ENCODE measurements around the gene UNG. TPM values are rescaled to one million over a fixed set of nuclear protein-coding genes. Genes with fewer than 3 reads are reported as not detected.
"Not testable (repeated sequence)": the region's sequence is repeated elsewhere in the genome, so short reads cannot be mapped to it uniquely, and the experiment has no call there.

Gene UNG
- total RNA-seq, 1 experiment from 2014 or later = 99.0 TPM

- no peaks in the 10 kb centered on the region for H3K4me1 ChIP-seq (ENCODE audit: control insufficient read depth in 1 of 2, insufficient read depth in 2 of 2, low read length in 2 of 2)
- TF ChIP-seq POLR2A (IDR thresholded peaks at IDR 0.05; ENCODE audit: borderline replicate concordance, extremely low read depth, insufficient read depth, insufficient read length) (no peak), SIN3A (IDR thresholded peaks at IDR 0.05; ENCODE audit: low read depth) (no peak), CEBPB (IDR thresholded peaks at IDR 0.05; ENCODE audit: low read depth) (no peak), JUND (IDR thresholded peaks at IDR 0.05) (no peak), POLR2AphosphoS5 (IDR thresholded peaks at IDR 0.05; ENCODE audit: low read depth, low read length) (no peak), CBX3 (IDR thresholded peaks at IDR 0.05; ENCODE audit: low read depth) (no peak), SRF (IDR thresholded peaks at IDR 0.05; ENCODE audit: low read depth) (no peak), ZFX (IDR thresholded peaks at IDR 0.05) (no peak), MAX (IDR thresholded peaks at IDR 0.05) (no peak), EZH2 (IDR thresholded peaks at IDR 0.05) (no peak), ZBTB33 (IDR thresholded peaks at IDR 0.05; ENCODE audit: extremely low read depth, insufficient replicate concordance, low read length) (no peak), TCF7L2 (IDR thresholded peaks at IDR 0.05; ENCODE audit: borderline replicate concordance, extremely low read depth, insufficient read depth, insufficient read length) (no peak), EZH2phosphoT487 (IDR thresholded peaks at IDR 0.05; ENCODE audit: borderline replicate concordance) (no peak), ZNF274 (IDR thresholded peaks at IDR 0.05; ENCODE audit: low read depth, low read length) (no peak)
- TF ChIP-seq, protein P1, sequence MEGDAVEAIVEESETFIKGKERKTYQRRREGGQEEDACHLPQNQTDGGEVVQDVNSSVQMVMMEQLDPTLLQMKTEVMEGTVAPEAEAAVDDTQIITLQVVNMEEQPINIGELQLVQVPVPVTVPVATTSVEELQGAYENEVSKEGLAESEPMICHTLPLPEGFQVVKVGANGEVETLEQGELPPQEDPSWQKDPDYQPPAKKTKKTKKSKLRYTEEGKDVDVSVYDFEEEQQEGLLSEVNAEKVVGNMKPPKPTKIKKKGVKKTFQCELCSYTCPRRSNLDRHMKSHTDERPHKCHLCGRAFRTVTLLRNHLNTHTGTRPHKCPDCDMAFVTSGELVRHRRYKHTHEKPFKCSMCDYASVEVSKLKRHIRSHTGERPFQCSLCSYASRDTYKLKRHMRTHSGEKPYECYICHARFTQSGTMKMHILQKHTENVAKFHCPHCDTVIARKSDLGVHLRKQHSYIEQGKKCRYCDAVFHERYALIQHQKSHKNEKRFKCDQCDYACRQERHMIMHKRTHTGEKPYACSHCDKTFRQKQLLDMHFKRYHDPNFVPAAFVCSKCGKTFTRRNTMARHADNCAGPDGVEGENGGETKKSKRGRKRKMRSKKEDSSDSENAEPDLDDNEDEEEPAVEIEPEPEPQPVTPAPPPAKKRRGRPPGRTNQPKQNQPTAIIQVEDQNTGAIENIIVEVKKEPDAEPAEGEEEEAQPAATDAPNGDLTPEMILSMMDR (IDR thresholded peaks at IDR 0.05 in 2 of 3, conservative IDR thresholded peaks at IDR 0.05 in 1 of 3; ENCODE audit: borderline replicate concordance in 1 of 3, insufficient read depth in 1 of 3, low read depth in 2 of 3, low read length in 2 of 3) = no peak
- no peak overlapping the region for H3K4me2 ChIP-seq (ENCODE audit: low read length)
- ATAC-seq (no peak), DNase-seq (ENCODE audit: low read depth, low spot score) (no peak)
- no peaks in the 10 kb centered on the region for H3K36me3 ChIP-seq (ENCODE audit: control insufficient read depth in 1 of 2, insufficient read depth in 2 of 2, low read length in 2 of 2)
- H3K9ac ChIP-seq (ENCODE audit: low read length) = no peak overlapping the region
- BruUV-seq (replicated peaks) = no TSS peak
- ChIA-PET RAD21 (ENCODE audit: low non-redundant PET in 1 of 2, low total read pairs in 2 of 2, uncharacterized antibody in 2 of 2, unreplicated experiment in 2 of 2) (no interaction called here), POLR2A (interaction anchor here (1.3 kb wide), 1 partner anchor 10 kb away, joined by 3 read pairs; no protein-coding TSS in a partner anchor), CTCF (no interaction called here)
- no peaks in the 10 kb centered on the region for H3K9me3 ChIP-seq (ENCODE audit: control insufficient read depth in 1 of 2, insufficient read depth in 1 of 2, low read depth in 1 of 2, low read length in 2 of 2)
- H3K4me3 ChIP-seq (replicated peaks in 1 of 2; ENCODE audit: low read depth in 1 of 2, low read length in 2 of 2) = no peak overlapping the region
- H3K27me3 ChIP-seq (ENCODE audit: insufficient read depth, low read length) = no peaks in the 10 kb centered on the region
- no peaks in the 10 kb centered on the region for H3K79me2 ChIP-seq (ENCODE audit: insufficient read depth, low read length)
- H3K9me2 ChIP-seq (ENCODE audit: insufficient read depth) = no peaks in the 10 kb centered on the region
- H3K27ac ChIP-seq (ENCODE audit: low read depth, low read length) = no peak overlapping the region
- no peaks in the 10 kb centered on the region for H4K20me1 ChIP-seq (ENCODE audit: insufficient read depth)
- H2AFZ ChIP-seq (ENCODE audit: low read depth, low read length, poor library complexity, severe bottlenecking) = no peak overlapping the region
- intact Hi-C loops (cut with micrococcal nuclease) = no loop called here
Observed at GRCh38 chr12:109144224-109144623, 46.8 kb downstream of the UNG start.

GRCh38 chr12:109147126-109147525 is 49.7 kb downstream of the UNG start:
- H3K4me1 ChIP-seq (ENCODE audit: control insufficient read depth in 1 of 2, insufficient read depth in 2 of 2, low read length in 2 of 2); H3K9me3 ChIP-seq (ENCODE audit: control insufficient read depth in 1 of 2, insufficient read depth in 1 of 2, low read depth in 1 of 2, low read length in 2 of 2); H3K27me3 ChIP-seq (ENCODE audit: insufficient read depth, low read length); DNase-seq (ENCODE audit: low read depth, low spot score); H4K20me1 ChIP-seq (ENCODE audit: insufficient read depth); H3K9ac ChIP-seq (ENCODE audit: low read length); H3K79me2 ChIP-seq (ENCODE audit: insufficient read depth, low read length); H2AFZ ChIP-seq (ENCODE audit: low read depth, low read length, poor library complexity, severe bottlenecking); RAD21 ChIA-PET (ENCODE audit: low non-redundant PET in 1 of 2, low total read pairs in 2 of 2, uncharacterized antibody in 2 of 2, unreplicated experiment in 2 of 2); H3K27ac ChIP-seq (ENCODE audit: low read depth, low read length); H3K9me2 ChIP-seq (ENCODE audit: insufficient read depth); H3K4me3 ChIP-seq (replicated peaks in 1 of 2; ENCODE audit: low read depth in 1 of 2, low read length in 2 of 2); H3K36me3 ChIP-seq (ENCODE audit: control insufficient read depth in 1 of 2, insufficient read depth in 2 of 2, low read length in 2 of 2); ATAC-seq; POLR2A ChIA-PET; H3K4me2 ChIP-seq (ENCODE audit: low read length); BruUV-seq (replicated peaks); intact Hi-C loops (cut with micrococcal nuclease): not testable (repeated sequence)
- CTCF ChIA-PET = interaction anchor here (1.8 kb wide), 1 partner anchor 35 kb away, joined by 4 read pairs; no protein-coding TSS in a partner anchor

Measured in HCT116 (cell line).